ENCODE data around the gene NKAPD1.
"Not testable (repeated sequence)": the region's sequence is repeated elsewhere in the genome, so short reads cannot be mapped to it uniquely, and the experiment has no call there.

The NKAPD1 gene

GRCh38 chr11:112086422-112087191 lies 12.5 kb downstream of the NKAPD1 start, which contains the start of the genes SDHD and TIMM8B:
Gene SDHD, plus strand, starts transcription at chr11:112086873. Its CDS starts 35 bp downstream, at chr11:112086908.
Gene TIMM8B, minus strand, starts transcription at chr11:112086756. Its CDS starts 33 bp downstream, at chr11:112086723.
- peak; percentile 88 to 93 for DNase-seq (ENCODE audit: low read depth in 2 of 2)

- no peak for DNase-seq (ENCODE audit: low read depth in 2 of 2)
Measured at GRCh38 chr11:112087212-112087611, 13.1 kb downstream of the NKAPD1 start.

GRCh38 chr11:112095302-112095701 lies 21.2 kb downstream of the NKAPD1 start:
- not testable (repeated sequence) for DNase-seq (ENCODE audit: low read depth in 2 of 2)

GRCh38 chr11:112096194-112096593 lies 22.1 kb downstream of the NKAPD1 start:
- no peak for DNase-seq (ENCODE audit: low read depth in 2 of 2)

GRCh38 chr11:112097734-112098528 lies 23.8 kb downstream of the NKAPD1 start:
- DNase-seq (ENCODE audit: low read depth in 2 of 2), result no peak

- DNase-seq (ENCODE audit: low read depth in 2 of 2), result no peak
Measured at GRCh38 chr11:112100462-112100861, 26.4 kb downstream of the NKAPD1 start.

GRCh38 chr11:112103446-112103845 lies 29.3 kb downstream of the NKAPD1 start:
- no peak for DNase-seq (ENCODE audit: low read depth in 2 of 2)

- DNase-seq (ENCODE audit: low read depth in 2 of 2), result no peak
Measured at GRCh38 chr11:112106070-112106469, 32.0 kb downstream of the NKAPD1 start.

- DNase-seq (ENCODE audit: low read depth in 2 of 2), result no peak
Measured at GRCh38 chr11:112113539-112114457, 39.7 kb downstream of the NKAPD1 start.

GRCh38 chr11:112114460-112114859 lies 40.4 kb downstream of the NKAPD1 start:
- no peak for DNase-seq (ENCODE audit: low read depth in 2 of 2)

GRCh38 chr11:112115386-112115785 lies 41.3 kb downstream of the NKAPD1 start:
- no peak for DNase-seq (ENCODE audit: low read depth in 2 of 2)

GRCh38 chr11:112118176-112118575 lies 44.1 kb downstream of the NKAPD1 start:
- DNase-seq (ENCODE audit: low read depth in 2 of 2), result no peak

GRCh38 chr11:112121981-112122615 lies 48.0 kb downstream of the NKAPD1 start:
- DNase-seq (ENCODE audit: low read depth in 2 of 2), result no peak

GRCh38 chr11:112123129-112123528 lies 49.0 kb downstream of the NKAPD1 start:
- no peak for DNase-seq (ENCODE audit: low read depth in 2 of 2)

GRCh38 chr11:112127056-112127455 lies 53.0 kb downstream of the NKAPD1 start:
- no peak for DNase-seq (ENCODE audit: low read depth in 2 of 2)

GRCh38 chr11:112128483-112129121 lies 54.5 kb downstream of the NKAPD1 start:
- no peak for DNase-seq (ENCODE audit: low read depth in 2 of 2)

- no peak for DNase-seq (ENCODE audit: low read depth in 2 of 2)
Measured at GRCh38 chr11:112129656-112130055, 55.6 kb downstream of the NKAPD1 start.

- DNase-seq (ENCODE audit: low read depth in 2 of 2), result no peak
Measured at GRCh38 chr11:112132737-112133136, 58.6 kb downstream of the NKAPD1 start.

GRCh38 chr11:112134473-112134872 lies 60.4 kb downstream of the NKAPD1 start:
- DNase-seq (ENCODE audit: low read depth in 2 of 2), result no peak
